ENCODE results near the gene ARID1A.
"Not testable (repeated sequence)": the region's sequence is repeated elsewhere in the genome, so short reads cannot be mapped to it uniquely, and the experiment has no call there.

DNA sequence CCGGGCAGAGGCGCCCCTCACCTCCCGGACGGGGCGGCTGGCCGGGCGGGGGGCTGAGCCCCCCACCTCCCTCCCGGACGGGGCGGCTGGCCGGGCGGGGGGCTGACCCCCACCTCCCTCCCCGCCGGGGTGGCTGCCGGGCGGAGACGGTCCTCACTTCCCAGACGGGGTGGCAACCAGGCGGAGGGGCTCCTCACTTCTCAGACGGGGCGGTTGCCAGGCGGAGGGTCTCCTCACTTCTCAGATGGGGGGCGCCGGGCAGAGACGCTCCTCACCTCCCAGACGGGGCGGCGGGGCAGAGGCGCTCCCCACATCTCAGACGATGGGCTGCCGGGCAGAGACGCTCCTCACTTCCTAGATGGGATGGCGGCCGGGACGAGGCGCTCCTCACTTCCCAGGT is 108.1 kb downstream of the ARID1A start:
- TF ChIP-seq POLR2AphosphoS5 (IDR thresholded peaks at IDR 0.05): not testable (repeated sequence)
- TF ChIP-seq, protein P1, sequence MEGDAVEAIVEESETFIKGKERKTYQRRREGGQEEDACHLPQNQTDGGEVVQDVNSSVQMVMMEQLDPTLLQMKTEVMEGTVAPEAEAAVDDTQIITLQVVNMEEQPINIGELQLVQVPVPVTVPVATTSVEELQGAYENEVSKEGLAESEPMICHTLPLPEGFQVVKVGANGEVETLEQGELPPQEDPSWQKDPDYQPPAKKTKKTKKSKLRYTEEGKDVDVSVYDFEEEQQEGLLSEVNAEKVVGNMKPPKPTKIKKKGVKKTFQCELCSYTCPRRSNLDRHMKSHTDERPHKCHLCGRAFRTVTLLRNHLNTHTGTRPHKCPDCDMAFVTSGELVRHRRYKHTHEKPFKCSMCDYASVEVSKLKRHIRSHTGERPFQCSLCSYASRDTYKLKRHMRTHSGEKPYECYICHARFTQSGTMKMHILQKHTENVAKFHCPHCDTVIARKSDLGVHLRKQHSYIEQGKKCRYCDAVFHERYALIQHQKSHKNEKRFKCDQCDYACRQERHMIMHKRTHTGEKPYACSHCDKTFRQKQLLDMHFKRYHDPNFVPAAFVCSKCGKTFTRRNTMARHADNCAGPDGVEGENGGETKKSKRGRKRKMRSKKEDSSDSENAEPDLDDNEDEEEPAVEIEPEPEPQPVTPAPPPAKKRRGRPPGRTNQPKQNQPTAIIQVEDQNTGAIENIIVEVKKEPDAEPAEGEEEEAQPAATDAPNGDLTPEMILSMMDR (IDR thresholded peaks at IDR 0.05): not testable (repeated sequence)

Measured in sigmoid colon (tissue), 4 donors.